H9 (cell line): Measurements from ENCODE around the gene HSDL2. TPM values are rescaled to one million over a fixed set of nuclear protein-coding genes. Genes with fewer than 3 reads are reported as not detected.
A peak's percentile ranks its signal among the peaks of the same experiment; 100 is the strongest.

Experiments used
- DNase-seq: peaks from one replicate; pipeline ENCODE4 v3.0.0-alpha.2; 2017
- H2AFZ ChIP-seq: one replicate; pipeline ENCODE4 v1.6.1; 2013; ENCODE audit warnings: mild to moderate bottlenecking, low read length, control low read depth, moderate library complexity
- H2AK5ac ChIP-seq: 2 replicates; pipeline ENCODE4 v1.6.1; 2013; ENCODE audit warnings: low read length, control low read depth, mixed read lengths; ENCODE audit not compliant: insufficient read length
- H2BK120ac ChIP-seq: one replicate; pipeline ENCODE4 v1.6.1; 2013; ENCODE audit warnings: low read depth, mild to moderate bottlenecking, low read length, control low read depth, inconsistent platforms; ENCODE audit not compliant: poor library complexity, severe bottlenecking
- H2BK12ac ChIP-seq: 2 replicates; pipeline ENCODE4 v1.6.1; 2013; ENCODE audit warnings: low read length, control low read depth, mixed read lengths, low read depth; ENCODE audit not compliant: insufficient read length
- H2BK15ac ChIP-seq: 2 replicates; pipeline ENCODE4 v1.6.1; 2013; ENCODE audit warnings: low read depth, low read length, control low read depth
- H2BK20ac ChIP-seq: one replicate; pipeline ENCODE4 v1.6.1; 2013; ENCODE audit warnings: low read depth, mild to moderate bottlenecking, low read length, control low read depth, inconsistent platforms; ENCODE audit not compliant: poor library complexity, severe bottlenecking
- H2BK5ac ChIP-seq: 2 replicates; pipeline ENCODE4 v1.6.1; 2013; ENCODE audit warnings: low read length, control low read depth, mixed read lengths; ENCODE audit not compliant: insufficient read length
- H3K14ac ChIP-seq: 2 replicates; pipeline ENCODE4 v1.6.1; 2013; ENCODE audit warnings: low read length, control low read depth; ENCODE audit not compliant: insufficient read depth
- H3K18ac ChIP-seq: 2 replicates; pipeline ENCODE4 v1.6.1; 2013; ENCODE audit warnings: low read depth, mild to moderate bottlenecking, mixed read lengths, low read length, control low read depth; ENCODE audit not compliant: insufficient read length
- H3K23ac ChIP-seq: 2 replicates; pipeline ENCODE4 v1.6.1; 2013; ENCODE audit warnings: low read length, control low read depth, mixed read lengths, low read depth; ENCODE audit not compliant: insufficient read length
- H3K23me2 ChIP-seq: 2 replicates; pipeline ENCODE4 v1.6.1; 2013; ENCODE audit warnings: low read depth, mild to moderate bottlenecking, mixed read lengths, low read length, control low read depth; ENCODE audit not compliant: insufficient read length, poor library complexity, severe bottlenecking
- H3K27ac ChIP-seq: 2 replicates; pipeline ENCODE4 v1.5.1; 2013; ENCODE audit warnings: low read length, control low read depth, mixed read lengths, low read depth; ENCODE audit not compliant: insufficient read length
- H3K27me3 ChIP-seq: 2 replicates; pipeline ENCODE4 v1.6.1; 2013; ENCODE audit warnings: low read length, control low read depth, inconsistent platforms; ENCODE audit not compliant: insufficient read depth
- H3K4ac ChIP-seq: 2 replicates; pipeline ENCODE4 v1.6.1; 2013; ENCODE audit warnings: low read depth, mild to moderate bottlenecking, control low read depth, inconsistent platforms, low read length, moderate library complexity
- H3K4me1 ChIP-seq: 2 replicates; pipeline ENCODE4 v1.6.1; 2013; ENCODE audit warnings: low read length, control low read depth, inconsistent platforms; ENCODE audit not compliant: insufficient read depth
- H3K4me2 ChIP-seq: 2 replicates; pipeline ENCODE4 v1.6.1; 2013; ENCODE audit warnings: low read length, control low read depth, mixed read lengths; ENCODE audit not compliant: insufficient read length, insufficient read depth
- H3K56ac ChIP-seq: 2 replicates; pipeline ENCODE4 v1.6.1; 2013; ENCODE audit warnings: low read depth, mild to moderate bottlenecking, mixed read lengths, low read length, control low read depth; ENCODE audit not compliant: insufficient read length
- H3K79me1 ChIP-seq: 2 replicates; pipeline ENCODE4 v1.6.1; 2013; ENCODE audit warnings: low read depth, mild to moderate bottlenecking, moderate library complexity, low read length, control low read depth, inconsistent platforms; ENCODE audit not compliant: insufficient read depth, poor library complexity, severe bottlenecking
- H3K79me2 ChIP-seq: 2 replicates; pipeline ENCODE4 v1.6.1; 2013; ENCODE audit warnings: low read length, control low read depth, inconsistent platforms; ENCODE audit not compliant: insufficient read depth
- H3K9ac ChIP-seq: 2 replicates; pipeline ENCODE4 v1.6.1; 2013; ENCODE audit warnings: low read length, control low read depth, mixed read lengths; ENCODE audit not compliant: insufficient read length; ENCODE audit errors: extremely low read depth
- H3K9me3 ChIP-seq: one replicate; pipeline ENCODE4 v1.6.1; 2013; ENCODE audit warnings: low read depth, low read length, inconsistent platforms; ENCODE audit not compliant: control insufficient read depth
- H3T11ph ChIP-seq: one replicate; pipeline ENCODE4 v1.6.1; 2013; ENCODE audit warnings: mild to moderate bottlenecking, low read length, control low read depth, inconsistent platforms
- H4K20me1 ChIP-seq: one replicate; pipeline ENCODE4 v1.6.1; 2013; ENCODE audit not compliant: control insufficient read depth, insufficient read length, insufficient read depth
- H4K5ac ChIP-seq: 2 replicates; pipeline ENCODE4 v1.6.1; 2013; ENCODE audit warnings: low read depth, mild to moderate bottlenecking, mixed read lengths, low read length, control low read depth; ENCODE audit not compliant: insufficient read length
- H4K8ac ChIP-seq: replicated peaks from 2 replicates; pipeline ENCODE4 v1.6.1; 2013; ENCODE audit warnings: low read length, control low read depth, mixed read lengths, low read depth; ENCODE audit not compliant: insufficient read length
- H4K91ac ChIP-seq: 2 replicates; pipeline ENCODE4 v1.6.1; 2013; ENCODE audit warnings: low read depth, mild to moderate bottlenecking, moderate library complexity, mixed read lengths, low read length, control low read depth; ENCODE audit not compliant: insufficient read length
- H3K27ac Mint-ChIP-seq, 3 experiments: 2 replicates in 2 of 3; 3 replicates in 1 of 3; pipeline ENCODE4 v1.8.0; 2020 to 2021; ENCODE audit warnings: mixed read lengths in 3 of 3, mild to moderate bottlenecking in 1 of 3, moderate library complexity in 1 of 3
- H3K27me3 Mint-ChIP-seq: 2 replicates; pipeline ENCODE4 v1.8.0; 2021; ENCODE audit warnings: low read depth, mild to moderate bottlenecking, moderate library complexity, mixed read lengths
- H3K36me3 Mint-ChIP-seq, 3 experiments: 2 replicates in 2 of 3; 3 replicates in 1 of 3; pipeline ENCODE4 v1.8.0; 2020 to 2021; ENCODE audit warnings: low read depth in 3 of 3, mixed read lengths in 3 of 3; ENCODE audit not compliant: insufficient read depth in 1 of 3
- H3K4me1 Mint-ChIP-seq, 2 experiments: 2 replicates each; pipeline ENCODE4 v1.8.0; 2020; ENCODE audit warnings: mixed read lengths in 2 of 2
- H3K4me3 Mint-ChIP-seq, 2 experiments: 2 replicates in 1 of 2; 3 replicates in 1 of 2; pipeline ENCODE4 v1.8.0; 2020 to 2021; ENCODE audit warnings: mild to moderate bottlenecking in 2 of 2, mixed read lengths in 2 of 2, moderate library complexity in 1 of 2
- H3K9me3 Mint-ChIP-seq, 2 experiments: 2 replicates in 1 of 2; 3 replicates in 1 of 2; pipeline ENCODE4 v1.8.0; 2020; ENCODE audit warnings: mild to moderate bottlenecking in 2 of 2, mixed read lengths in 2 of 2, moderate library complexity in 1 of 2
- WGBS: extraction: QIAGEN DNeasy Blood & Tissue Kit; methylation state at CpG from one replicate; pipeline ENCODE4 v1.1.7; 2013; ENCODE audit warnings: missing lambda C conversion rate, low lambda C conversion rate, mixed read lengths; ENCODE audit not compliant: insufficient read length; ENCODE audit errors: extremely low coverage; 5-methylcytosine and 5-hydroxymethylcytosine counted together
- total RNA-seq: library from RNA; stranded (reverse); gene quantifications from 2 replicates; pipeline ENCODE4 v1.2.1, GENCODE V29; 2021
- TF ChIP-seq, protein P1 (sequence below): fragments of 200-600 bp; sonication (generic); conservative IDR thresholded peaks from 3 replicates; pipeline ENCODE4 v1.8.0; 2021; ENCODE audit warnings: antibody characterized with exemption, mild to moderate bottlenecking

Gene HSDL2
- total RNA-seq, 1 experiment from 2014 or later, result 16.6 TPM

- WGBS, result no CpG with 5 or more reads among the region's 4 CpGs
- H2BK120ac ChIP-seq, result no peak overlapping the region
- no peaks in the 10 kb centered on the region for H4K20me1 ChIP-seq
- H3K18ac ChIP-seq, result no peak overlapping the region
- no peak overlapping the region for H3K23ac ChIP-seq
- no peak overlapping the region for H2BK12ac ChIP-seq
- no peaks in the 10 kb centered on the region for H3K27me3 ChIP-seq
- Mint-ChIP-seq H3K4me1 (peaks cover 28 to 38% of the 10 kb centered on the region in 2 experiments), H3K4me3 (no peak overlapping the region), H3K36me3 (peaks cover 0 to 7% (median 0%) of the 10 kb centered on the region in 3 experiments; a peak in 2 of 7 replicates), H3K9me3 (no peaks in the 10 kb centered on the region; a peak in 1 of 5 replicates), H3K27ac (peak overlapping the region in 2 of 3 experiments; percentile 2 to 56; a peak in 3 of 7 replicates), H3K27me3 (no peaks in the 10 kb centered on the region)
- H3T11ph ChIP-seq, result no peak overlapping the region
- H4K5ac ChIP-seq, result no peak overlapping the region
- TF ChIP-seq, protein P1, sequence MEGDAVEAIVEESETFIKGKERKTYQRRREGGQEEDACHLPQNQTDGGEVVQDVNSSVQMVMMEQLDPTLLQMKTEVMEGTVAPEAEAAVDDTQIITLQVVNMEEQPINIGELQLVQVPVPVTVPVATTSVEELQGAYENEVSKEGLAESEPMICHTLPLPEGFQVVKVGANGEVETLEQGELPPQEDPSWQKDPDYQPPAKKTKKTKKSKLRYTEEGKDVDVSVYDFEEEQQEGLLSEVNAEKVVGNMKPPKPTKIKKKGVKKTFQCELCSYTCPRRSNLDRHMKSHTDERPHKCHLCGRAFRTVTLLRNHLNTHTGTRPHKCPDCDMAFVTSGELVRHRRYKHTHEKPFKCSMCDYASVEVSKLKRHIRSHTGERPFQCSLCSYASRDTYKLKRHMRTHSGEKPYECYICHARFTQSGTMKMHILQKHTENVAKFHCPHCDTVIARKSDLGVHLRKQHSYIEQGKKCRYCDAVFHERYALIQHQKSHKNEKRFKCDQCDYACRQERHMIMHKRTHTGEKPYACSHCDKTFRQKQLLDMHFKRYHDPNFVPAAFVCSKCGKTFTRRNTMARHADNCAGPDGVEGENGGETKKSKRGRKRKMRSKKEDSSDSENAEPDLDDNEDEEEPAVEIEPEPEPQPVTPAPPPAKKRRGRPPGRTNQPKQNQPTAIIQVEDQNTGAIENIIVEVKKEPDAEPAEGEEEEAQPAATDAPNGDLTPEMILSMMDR, result no peak
- H3K14ac ChIP-seq, result no peak overlapping the region
- DNase-seq, result no peak
- no peak overlapping the region for H2BK5ac ChIP-seq
- no peak overlapping the region for H2BK15ac ChIP-seq
- no peak overlapping the region for H4K8ac ChIP-seq
- no peak overlapping the region for H3K9ac ChIP-seq
- H3K23me2 ChIP-seq, result no peaks in the 10 kb centered on the region
- H4K91ac ChIP-seq, result no peak overlapping the region
- no peaks in the 10 kb centered on the region; the same call in 1 of the 2 replicates for H3K4me1 ChIP-seq
- H3K56ac ChIP-seq, result no peak overlapping the region
- no peak overlapping the region for H3K27ac ChIP-seq
- no peak overlapping the region for H3K4me2 ChIP-seq
- no peak overlapping the region for H2AK5ac ChIP-seq
- H3K4ac ChIP-seq, result no peak overlapping the region
- H2AFZ ChIP-seq, result no peak overlapping the region
- peaks cover 12% of the 10 kb centered on the region for H3K79me1 ChIP-seq
- H2BK20ac ChIP-seq, result no peak overlapping the region
- peaks cover 15% of the 10 kb centered on the region; the same call in 1 of the 2 replicates for H3K79me2 ChIP-seq
- no peaks in the 10 kb centered on the region for H3K9me3 ChIP-seq
These were observed 125.2 kb downstream of the HSDL2 start for GRCh38 chr9:112505086-112505485.
